ENCODE results near the gene HHIP. TPM values are rescaled to one million over a fixed set of nuclear protein-coding genes. Genes with fewer than 3 reads are reported as not detected.
"Not testable (repeated sequence)": the region's sequence is repeated elsewhere in the genome, so short reads cannot be mapped to it uniquely, and the experiment has no call there.

Gene HHIP
- total and polyA plus RNA-seq, 4 donors = 3.3 to 14.0 (median 6.6) TPM

- TF ChIP-seq CTCF (IDR thresholded peaks at IDR 0.05; ENCODE audit: low read depth, low read length, missing input control) = no peak
- no peak for TF ChIP-seq JUND (IDR thresholded peaks at IDR 0.05)
These were observed 112.0 kb downstream of the HHIP start (continued) for GRCh38 chr4:144757969-144758368.

- not testable (repeated sequence) for DNase-seq (ENCODE audit: low spot score); H3K9me3 ChIP-seq (ENCODE audit: control insufficient read depth in 4 of 4, low read length in 3 of 4); H3K4me3 ChIP-seq (ENCODE audit: low read depth in 1 of 3, low read length in 3 of 3); H3K27ac ChIP-seq (ENCODE audit: low read depth in 1 of 2, low read length in 2 of 2); H3K27me3 ChIP-seq (ENCODE audit: control insufficient read depth in 4 of 4, insufficient read depth in 4 of 4, low read length in 3 of 4); H3K36me3 ChIP-seq (ENCODE audit: control insufficient read depth in 4 of 4, insufficient read depth in 3 of 4, low read depth in 1 of 4, low read length in 3 of 4); H3K4me1 ChIP-seq (ENCODE audit: control insufficient read depth in 4 of 4, insufficient read depth in 4 of 4, low read length in 3 of 4); H3K9ac ChIP-seq (ENCODE audit: low read depth in 1 of 2, low read length in 2 of 2)
- 54% methylated on average over 8 of the region's 8 CpGs for WGBS
These were observed 122.9 kb downstream of the HHIP start for GRCh38 chr4:144768809-144769208.

- Histone ChIP-seq H3K9me3 (ENCODE audit: control insufficient read depth in 4 of 4, low read length in 3 of 4) (peaks cover 0 to 3% (median 0%) of the 10 kb centered on the region in 4 donors), H3K4me3 (ENCODE audit: low read depth in 1 of 3, low read length in 3 of 3) (no peak overlapping the region), H3K27ac (ENCODE audit: low read depth in 1 of 2, low read length in 2 of 2) (no peak overlapping the region), H3K9ac (ENCODE audit: low read depth in 1 of 2, low read length in 2 of 2) (no peak overlapping the region), H3K4me1 (ENCODE audit: control insufficient read depth in 4 of 4, insufficient read depth in 4 of 4, low read length in 3 of 4) (no peaks in the 10 kb centered on the region), H3K36me3 (ENCODE audit: control insufficient read depth in 4 of 4, insufficient read depth in 3 of 4, low read depth in 1 of 4, low read length in 3 of 4) (no peaks in the 10 kb centered on the region), H3K27me3 (ENCODE audit: control insufficient read depth in 4 of 4, insufficient read depth in 4 of 4, low read length in 3 of 4) (no peaks in the 10 kb centered on the region)
- TF ChIP-seq SP1 (IDR thresholded peaks at IDR 0.05) (no peak), HNF4G (IDR thresholded peaks at IDR 0.05) (no peak), HNF4A (conservative IDR thresholded peaks at IDR 0.05) (no peak), REST (IDR thresholded peaks at IDR 0.05) (no peak), TAF1 (conservative IDR thresholded peaks at IDR 0.05) (no peak), FOXA2 (IDR thresholded peaks at IDR 0.05) (no peak), MAX (IDR thresholded peaks at IDR 0.05) (no peak), NR2F2 (IDR thresholded peaks at IDR 0.05) (no peak), JUND (IDR thresholded peaks at IDR 0.05) (no peak), FOXA1 (IDR thresholded peaks at IDR 0.05) (no peak), YY1 (IDR thresholded peaks at IDR 0.05) (no peak), ATF3 (IDR thresholded peaks at IDR 0.05) (no peak), GABPA (IDR thresholded peaks at IDR 0.05 in 1 of 2, conservative IDR thresholded peaks at IDR 0.05 in 1 of 2) (no peak), EGR1 (IDR thresholded peaks at IDR 0.05; ENCODE audit: low read depth in 2 of 2) (no peak), RAD21 (IDR thresholded peaks at IDR 0.05) (no peak), RXRA (IDR thresholded peaks at IDR 0.05) (no peak), ZBTB33 (IDR thresholded peaks at IDR 0.05) (no peak)
- WGBS = 69% methylated on average over 2 of the region's 2 CpGs
- no peak for DNase-seq (ENCODE audit: low spot score)
These were observed 132.4 kb downstream of the HHIP start for GRCh38 chr4:144778364-144778763.
